ENCODE measurements around the gene SENP1.

DNA sequence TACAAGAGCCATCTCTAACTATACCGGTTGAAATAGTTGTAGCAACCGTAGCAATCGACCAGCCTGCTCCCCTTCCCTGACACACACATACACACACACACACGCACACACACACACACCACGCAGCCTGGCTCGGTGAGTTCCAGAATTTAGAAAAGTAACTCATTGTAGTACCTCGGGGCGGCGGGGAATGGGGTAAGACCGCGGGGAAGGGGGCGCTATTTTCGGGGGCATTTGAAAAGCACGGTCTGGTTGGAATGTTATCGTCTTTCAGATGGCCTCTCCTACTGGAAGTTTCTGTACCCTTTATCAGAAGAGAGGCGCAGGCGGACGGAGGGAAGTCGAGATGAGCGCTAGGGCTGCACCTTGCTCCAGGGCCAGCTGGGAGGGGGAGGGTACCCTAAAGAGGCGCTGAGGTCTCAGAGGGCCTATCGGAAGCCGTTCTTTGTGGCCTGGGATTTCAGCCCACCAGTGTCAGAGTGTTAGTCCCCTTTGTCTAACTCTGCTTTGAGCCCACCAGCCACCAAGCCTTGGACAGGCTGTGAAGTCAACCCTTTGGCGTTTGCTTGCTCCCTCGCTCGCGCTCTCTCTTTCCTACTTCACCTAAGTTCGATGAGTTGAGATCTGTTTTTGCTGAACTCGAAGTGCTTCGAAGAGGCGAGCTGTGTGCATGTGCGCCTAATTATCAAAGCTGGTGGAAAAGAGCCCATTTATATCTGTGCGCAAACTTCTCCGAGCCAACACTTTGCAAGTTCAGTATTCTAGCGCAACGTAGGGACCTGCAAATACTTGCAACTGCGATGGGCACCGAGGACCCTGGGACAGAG lies 102.4 kb downstream of the SENP1 start:
- TF ChIP-seq EP300 (conservative IDR thresholded peaks at IDR 0.05; ENCODE audit: poor library complexity, severe bottlenecking) (no peak), EZH2 (IDR thresholded peaks at IDR 0.05; ENCODE audit: borderline replicate concordance, insufficient read depth, low read length, poor library complexity, severe bottlenecking) (peak; percentile 25), POLR2AphosphoS5 (IDR thresholded peaks at IDR 0.05) (no peak), SMC3 (conservative IDR thresholded peaks at IDR 0.05; ENCODE audit: poor library complexity) (no peak)
- TF ChIP-seq, protein P1, sequence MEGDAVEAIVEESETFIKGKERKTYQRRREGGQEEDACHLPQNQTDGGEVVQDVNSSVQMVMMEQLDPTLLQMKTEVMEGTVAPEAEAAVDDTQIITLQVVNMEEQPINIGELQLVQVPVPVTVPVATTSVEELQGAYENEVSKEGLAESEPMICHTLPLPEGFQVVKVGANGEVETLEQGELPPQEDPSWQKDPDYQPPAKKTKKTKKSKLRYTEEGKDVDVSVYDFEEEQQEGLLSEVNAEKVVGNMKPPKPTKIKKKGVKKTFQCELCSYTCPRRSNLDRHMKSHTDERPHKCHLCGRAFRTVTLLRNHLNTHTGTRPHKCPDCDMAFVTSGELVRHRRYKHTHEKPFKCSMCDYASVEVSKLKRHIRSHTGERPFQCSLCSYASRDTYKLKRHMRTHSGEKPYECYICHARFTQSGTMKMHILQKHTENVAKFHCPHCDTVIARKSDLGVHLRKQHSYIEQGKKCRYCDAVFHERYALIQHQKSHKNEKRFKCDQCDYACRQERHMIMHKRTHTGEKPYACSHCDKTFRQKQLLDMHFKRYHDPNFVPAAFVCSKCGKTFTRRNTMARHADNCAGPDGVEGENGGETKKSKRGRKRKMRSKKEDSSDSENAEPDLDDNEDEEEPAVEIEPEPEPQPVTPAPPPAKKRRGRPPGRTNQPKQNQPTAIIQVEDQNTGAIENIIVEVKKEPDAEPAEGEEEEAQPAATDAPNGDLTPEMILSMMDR (IDR thresholded peaks at IDR 0.05; ENCODE audit: poor library complexity, severe bottlenecking): no peak
